ENCODE measurements around the gene USP13. TPM values are rescaled to one million over a fixed set of nuclear protein-coding genes. Genes with fewer than 3 reads are reported as not detected.

The USP13 gene
- total and polyA plus RNA-seq, 2 of the 13 experiments (the other 11 are each of a cell fraction or from before 2014, with no cell fraction given): 15.9 to 36.7 TPM

- intact Hi-C loops (cut with micrococcal nuclease; ENCODE audit: unreplicated experiment): no loop called here
- H3K4me3 ChIP-seq (replicated peaks in 1 of 3; ENCODE audit: insufficient read depth in 1 of 3, low read depth in 2 of 3, low read length in 3 of 3): peak overlapping the region; percentile 77 to 98 (median 92); a peak in 5 of 6 replicates
Observed at GRCh38 chr3:179655236-179655635, 2.4 kb downstream of the USP13 start.

GRCh38 chr3:179658606-179659005, 5.8 kb downstream of the USP13 start:
- CTCF ChIA-PET (ENCODE audit: low intra/inter-chr PET ratio, low total read pairs): no interaction called here
- BruUV-seq (replicated peaks): no TSS peak
- ATAC-seq: no peak
- Histone ChIP-seq H3K9me3 (ENCODE audit: low read length) (no peaks in the 10 kb centered on the region), H3K27me3 (ENCODE audit: control insufficient read depth in 1 of 2, insufficient read depth in 2 of 2, low read length in 2 of 2) (no peaks in the 10 kb centered on the region), H3K79me2 (ENCODE audit: insufficient read depth, low read length) (peaks cover 92% of the 10 kb centered on the region), H3K36me3 (replicated peaks in 1 of 2; ENCODE audit: control insufficient read depth in 1 of 2, insufficient read depth in 2 of 2, low read length in 2 of 2) (peaks cover 0 to 7% of the 10 kb centered on the region in 2 experiments; a peak in 2 of 5 replicates), H3K27ac (ENCODE audit: extremely low read length, insufficient read depth, low read length) (no peak overlapping the region), H3K4me2 (ENCODE audit: low read depth, low read length) (peak overlapping the region; percentile 9; the same call in 1 of the 2 replicates), H4K20me1 (ENCODE audit: insufficient read depth, low read length) (no peaks in the 10 kb centered on the region), H3K9ac (ENCODE audit: insufficient read depth, low read depth, low read length) (no peak overlapping the region), H3K4me3 (replicated peaks in 1 of 3; ENCODE audit: insufficient read depth in 1 of 3, low read depth in 2 of 3, low read length in 3 of 3) (no peak overlapping the region), H3K4me1 (ENCODE audit: insufficient read depth, low read length) (peaks cover 91% of the 10 kb centered on the region), H2AFZ (ENCODE audit: low read length) (no peak overlapping the region)
- in situ Hi-C loops (cut with HindIII; ENCODE audit: extremely low pct_ligation_motif_present, low pct_unique_long_range_greater_than_20kb): no loop called here
- no peak for DNase-seq (ENCODE audit: low spot score)
- no peak for FAIRE-seq
- WGBS (ENCODE audit: low lambda C conversion rate): 96% methylated on average over 2 of the region's 2 CpGs
- POLR2A ChIA-PET: interaction anchor here (1.6 kb wide), 1 partner anchor 14 kb away, joined by 7 read pairs; no protein-coding TSS in a partner anchor
- intact Hi-C loops (cut with micrococcal nuclease; ENCODE audit: unreplicated experiment): no loop called here
- TF ChIP-seq FOXC1 (CRISPR knock-in tag; IDR thresholded peaks at IDR 0.05; ENCODE audit: borderline replicate concordance): no peak
- no peak for TF ChIP-seq ZNF589 (CRISPR knock-in tag; conservative IDR thresholded peaks at IDR 0.05)
- no peak for TF ChIP-seq ZKSCAN5 (CRISPR knock-in tag; IDR thresholded peaks at IDR 0.05)
- TF ChIP-seq ZNF569 (CRISPR knock-in tag; IDR thresholded peaks at IDR 0.05; ENCODE audit: borderline replicate concordance): no peak
- TF ChIP-seq ZBTB39 (CRISPR knock-in tag; IDR thresholded peaks at IDR 0.05): no peak
- no peak for TF ChIP-seq KDM5B (CRISPR knock-in tag; IDR thresholded peaks at IDR 0.05; ENCODE audit: borderline replicate concordance)
- TF ChIP-seq, protein P1, sequence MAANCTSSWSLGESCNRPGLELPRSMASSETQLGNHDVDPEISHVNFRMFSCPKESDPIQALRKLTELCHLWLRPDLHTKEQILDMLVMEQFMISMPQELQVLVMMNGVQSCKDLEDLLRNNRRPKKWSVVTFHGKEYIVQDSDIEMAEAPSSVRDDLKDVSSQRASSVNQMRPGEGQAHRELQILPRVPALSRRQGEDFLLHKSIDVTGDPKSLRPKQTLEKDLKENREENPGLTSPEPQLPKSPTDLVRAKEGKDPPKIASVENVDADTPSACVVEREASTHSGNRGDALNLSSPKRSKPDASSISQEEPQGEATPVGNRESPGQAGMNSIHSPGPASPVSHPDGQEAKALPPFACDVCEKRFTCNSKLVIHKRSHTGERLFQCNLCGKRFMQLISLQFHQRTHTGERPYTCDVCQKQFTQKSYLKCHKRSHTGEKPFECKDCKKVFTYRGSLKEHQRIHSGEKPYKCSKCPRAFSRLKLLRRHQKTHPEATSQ (CRISPR knock-in tag; IDR thresholded peaks at IDR 0.05; ENCODE audit: borderline replicate concordance): no peak
- no peak for TF ChIP-seq ZNF44 (CRISPR knock-in tag; IDR thresholded peaks at IDR 0.05)
- no peak for TF ChIP-seq CEBPG (CRISPR knock-in tag; IDR thresholded peaks at IDR 0.05)
- TF ChIP-seq TSC22D2 (CRISPR knock-in tag; IDR thresholded peaks at IDR 0.05; ENCODE audit: borderline replicate concordance): no peak
- no peak for TF ChIP-seq ZNF773 (CRISPR knock-in tag; IDR thresholded peaks at IDR 0.05; ENCODE audit: borderline replicate concordance)
- TF ChIP-seq ZNF121 (CRISPR knock-in tag; IDR thresholded peaks at IDR 0.05): no peak

More at GRCh38 chr3:179655236-179655635, 2.4 kb downstream of the USP13 start:
- in situ Hi-C loops (cut with HindIII; ENCODE audit: extremely low pct_ligation_motif_present, low pct_unique_long_range_greater_than_20kb): no loop called here
- Histone ChIP-seq H3K27me3 (ENCODE audit: control insufficient read depth in 1 of 2, insufficient read depth in 2 of 2, low read length in 2 of 2) (no peaks in the 10 kb centered on the region), H3K4me1 (ENCODE audit: insufficient read depth, low read length) (peaks cover 65% of the 10 kb centered on the region), H4K20me1 (ENCODE audit: insufficient read depth, low read length) (no peaks in the 10 kb centered on the region), H3K27ac (ENCODE audit: extremely low read length, insufficient read depth, low read length) (no peak overlapping the region), H3K9me3 (ENCODE audit: low read length) (no peaks in the 10 kb centered on the region), H3K9ac (ENCODE audit: insufficient read depth, low read depth, low read length) (peak overlapping the region; percentile 90), H3K79me2 (ENCODE audit: insufficient read depth, low read length) (peaks cover 65% of the 10 kb centered on the region), H2AFZ (ENCODE audit: low read length) (no peak overlapping the region), H3K4me2 (ENCODE audit: low read depth, low read length) (peak overlapping the region; percentile 87), H3K36me3 (replicated peaks in 1 of 2; ENCODE audit: control insufficient read depth in 1 of 2, insufficient read depth in 2 of 2, low read length in 2 of 2) (peaks cover 0 to 7% of the 10 kb centered on the region in 2 experiments; a peak in 2 of 5 replicates)
- no TSS peak for BruUV-seq (replicated peaks)
- POLR2A ChIA-PET: no interaction called here
- DNase-seq (ENCODE audit: low spot score) (no peak), ATAC-seq (no peak), FAIRE-seq (no peak)
- no peak for TF ChIP-seq ZFP82 (CRISPR knock-in tag; IDR thresholded peaks at IDR 0.05; ENCODE audit: borderline replicate concordance)
- TF ChIP-seq NR1H2 (CRISPR knock-in tag; IDR thresholded peaks at IDR 0.05; ENCODE audit: borderline replicate concordance, low read depth): no peak
- no peak for TF ChIP-seq MYNN (CRISPR knock-in tag; IDR thresholded peaks at IDR 0.05; ENCODE audit: low read depth)
- TF ChIP-seq ZNF431 (CRISPR knock-in tag; IDR thresholded peaks at IDR 0.05; ENCODE audit: borderline replicate concordance, low read depth): no peak
- no peak for TF ChIP-seq KMT2A (CRISPR knock-in tag; IDR thresholded peaks at IDR 0.05)
- TF ChIP-seq SP140L (CRISPR knock-in tag; IDR thresholded peaks at IDR 0.05; ENCODE audit: borderline replicate concordance): no peak
- TF ChIP-seq PITX1 (CRISPR knock-in tag; IDR thresholded peaks at IDR 0.05): no peak
- TF ChIP-seq ELF3 (CRISPR knock-in tag; IDR thresholded peaks at IDR 0.05): no peak
- no peak for TF ChIP-seq SP5 (CRISPR knock-in tag; IDR thresholded peaks at IDR 0.05; ENCODE audit: borderline replicate concordance, low read depth)
- TF ChIP-seq ZNF777 (CRISPR knock-in tag; IDR thresholded peaks at IDR 0.05): no peak
- WGBS (ENCODE audit: low lambda C conversion rate): 81% methylated on average over 2 of the region's 2 CpGs
- CTCF ChIA-PET (ENCODE audit: low intra/inter-chr PET ratio, low total read pairs): no interaction called here

Measured in HepG2 (cell line).